ENCODE results near the gene ANGPTL2.

ANGPTL2 gene

GRCh38 chr9:127144670-127145445 lies 22.4 kb upstream of the ANGPTL2 start:
- DNase-seq, result no peak
- H3K36me3 ChIP-seq (ENCODE audit: control insufficient read depth, insufficient read depth, low read length), result no peaks in the 10 kb centered on the region

GRCh38 chr9:127143920-127144465 lies 21.6 kb upstream of the ANGPTL2 start:
- Histone ChIP-seq H3K27ac (ENCODE audit: insufficient read depth, low read length, poor library complexity, severe bottlenecking) (no peak overlapping the region), H3K36me3 (ENCODE audit: control insufficient read depth, insufficient read depth, low read length) (no peaks in the 10 kb centered on the region), H3K4me1 (ENCODE audit: control insufficient read depth, insufficient read depth, low read length, poor library complexity, severe bottlenecking) (no peaks in the 10 kb centered on the region), H3K4me3 (ENCODE audit: insufficient read depth, low read depth, low read length, poor library complexity, severe bottlenecking) (no peak overlapping the region), H3K27me3 (replicated peaks; ENCODE audit: control insufficient read depth, insufficient read depth, low read length, poor library complexity, severe bottlenecking) (no peaks in the 10 kb centered on the region), H3K9me3 (ENCODE audit: control insufficient read depth, low read length) (no peaks in the 10 kb centered on the region)
- DNase-seq, result no peak

More at GRCh38 chr9:127144670-127145445, 22.4 kb upstream of the ANGPTL2 start:
- Histone ChIP-seq H3K4me1 (ENCODE audit: control insufficient read depth, insufficient read depth, low read length, poor library complexity, severe bottlenecking) (no peaks in the 10 kb centered on the region), H3K9me3 (ENCODE audit: control insufficient read depth, low read length) (no peaks in the 10 kb centered on the region), H3K27me3 (replicated peaks; ENCODE audit: control insufficient read depth, insufficient read depth, low read length, poor library complexity, severe bottlenecking) (no peaks in the 10 kb centered on the region), H3K27ac (ENCODE audit: insufficient read depth, low read length, poor library complexity, severe bottlenecking) (no peak overlapping the region), H3K4me3 (ENCODE audit: insufficient read depth, low read depth, low read length, poor library complexity, severe bottlenecking) (no peak overlapping the region)

GRCh38 chr9:127142931-127143464 lies 20.6 kb upstream of the ANGPTL2 start:
- no peaks in the 10 kb centered on the region for H3K9me3 ChIP-seq (ENCODE audit: control insufficient read depth, low read length)

GRCh38 chr9:127142291-127142690 lies 19.9 kb upstream of the ANGPTL2 start:
- no peak overlapping the region for H3K27ac ChIP-seq (ENCODE audit: insufficient read depth, low read length, poor library complexity, severe bottlenecking)
- H3K4me1 ChIP-seq (ENCODE audit: control insufficient read depth, insufficient read depth, low read length, poor library complexity, severe bottlenecking), result no peaks in the 10 kb centered on the region
- no peak overlapping the region for H3K4me3 ChIP-seq (ENCODE audit: insufficient read depth, low read depth, low read length, poor library complexity, severe bottlenecking)
- no peaks in the 10 kb centered on the region for H3K36me3 ChIP-seq (ENCODE audit: control insufficient read depth, insufficient read depth, low read length)
- no peaks in the 10 kb centered on the region for H3K9me3 ChIP-seq (ENCODE audit: control insufficient read depth, low read length)
- no peak for DNase-seq
- H3K27me3 ChIP-seq (replicated peaks; ENCODE audit: control insufficient read depth, insufficient read depth, low read length, poor library complexity, severe bottlenecking), result no peaks in the 10 kb centered on the region

More at GRCh38 chr9:127142931-127143464, 20.6 kb upstream of the ANGPTL2 start:
- H3K36me3 ChIP-seq (ENCODE audit: control insufficient read depth, insufficient read depth, low read length), result no peaks in the 10 kb centered on the region
- H3K27ac ChIP-seq (ENCODE audit: insufficient read depth, low read length, poor library complexity, severe bottlenecking), result no peak overlapping the region
- DNase-seq, result no peak
- H3K27me3 ChIP-seq (replicated peaks; ENCODE audit: control insufficient read depth, insufficient read depth, low read length, poor library complexity, severe bottlenecking), result no peaks in the 10 kb centered on the region
- no peak overlapping the region for H3K4me3 ChIP-seq (ENCODE audit: insufficient read depth, low read depth, low read length, poor library complexity, severe bottlenecking)
- H3K4me1 ChIP-seq (ENCODE audit: control insufficient read depth, insufficient read depth, low read length, poor library complexity, severe bottlenecking), result no peaks in the 10 kb centered on the region

- H3K4me1 ChIP-seq (ENCODE audit: control insufficient read depth, insufficient read depth, low read length, poor library complexity, severe bottlenecking), result no peaks in the 10 kb centered on the region
- H3K36me3 ChIP-seq (ENCODE audit: control insufficient read depth, insufficient read depth, low read length), result no peaks in the 10 kb centered on the region
- no peak overlapping the region for H3K4me3 ChIP-seq (ENCODE audit: insufficient read depth, low read depth, low read length, poor library complexity, severe bottlenecking)
- no peak for DNase-seq
- H3K27ac ChIP-seq (ENCODE audit: insufficient read depth, low read length, poor library complexity, severe bottlenecking), result no peak overlapping the region
- H3K9me3 ChIP-seq (ENCODE audit: control insufficient read depth, low read length), result no peaks in the 10 kb centered on the region
- H3K27me3 ChIP-seq (replicated peaks; ENCODE audit: control insufficient read depth, insufficient read depth, low read length, poor library complexity, severe bottlenecking), result no peaks in the 10 kb centered on the region
Measured at GRCh38 chr9:127140842-127141675, 18.6 kb upstream of the ANGPTL2 start.

GRCh38 chr9:127140181-127140580 lies 17.7 kb upstream of the ANGPTL2 start:
- Histone ChIP-seq H3K4me3 (ENCODE audit: insufficient read depth, low read depth, low read length, poor library complexity, severe bottlenecking) (no peak overlapping the region), H3K36me3 (ENCODE audit: control insufficient read depth, insufficient read depth, low read length) (no peaks in the 10 kb centered on the region), H3K9me3 (ENCODE audit: control insufficient read depth, low read length) (no peaks in the 10 kb centered on the region), H3K27me3 (replicated peaks; ENCODE audit: control insufficient read depth, insufficient read depth, low read length, poor library complexity, severe bottlenecking) (no peaks in the 10 kb centered on the region), H3K4me1 (ENCODE audit: control insufficient read depth, insufficient read depth, low read length, poor library complexity, severe bottlenecking) (no peaks in the 10 kb centered on the region), H3K27ac (ENCODE audit: insufficient read depth, low read length, poor library complexity, severe bottlenecking) (no peak overlapping the region)
- no peak for DNase-seq

GRCh38 chr9:127139775-127140174 lies 17.3 kb upstream of the ANGPTL2 start:
- Histone ChIP-seq H3K27me3 (replicated peaks; ENCODE audit: control insufficient read depth, insufficient read depth, low read length, poor library complexity, severe bottlenecking) (no peaks in the 10 kb centered on the region), H3K4me3 (ENCODE audit: insufficient read depth, low read depth, low read length, poor library complexity, severe bottlenecking) (no peak overlapping the region), H3K27ac (ENCODE audit: insufficient read depth, low read length, poor library complexity, severe bottlenecking) (no peak overlapping the region), H3K36me3 (ENCODE audit: control insufficient read depth, insufficient read depth, low read length) (no peaks in the 10 kb centered on the region), H3K9me3 (ENCODE audit: control insufficient read depth, low read length) (no peaks in the 10 kb centered on the region), H3K4me1 (ENCODE audit: control insufficient read depth, insufficient read depth, low read length, poor library complexity, severe bottlenecking) (no peaks in the 10 kb centered on the region)
- no peak for DNase-seq

GRCh38 chr9:127139071-127139731 lies 16.8 kb upstream of the ANGPTL2 start:
- H3K4me1 ChIP-seq (ENCODE audit: control insufficient read depth, insufficient read depth, low read length, poor library complexity, severe bottlenecking), result no peaks in the 10 kb centered on the region
- no peak overlapping the region for H3K4me3 ChIP-seq (ENCODE audit: insufficient read depth, low read depth, low read length, poor library complexity, severe bottlenecking)
- no peak overlapping the region for H3K27ac ChIP-seq (ENCODE audit: insufficient read depth, low read length, poor library complexity, severe bottlenecking)
- no peaks in the 10 kb centered on the region for H3K36me3 ChIP-seq (ENCODE audit: control insufficient read depth, insufficient read depth, low read length)
- H3K27me3 ChIP-seq (replicated peaks; ENCODE audit: control insufficient read depth, insufficient read depth, low read length, poor library complexity, severe bottlenecking), result no peaks in the 10 kb centered on the region
- no peak for DNase-seq
- H3K9me3 ChIP-seq (ENCODE audit: control insufficient read depth, low read length), result no peaks in the 10 kb centered on the region

GRCh38 chr9:127138444-127138843 lies 16.0 kb upstream of the ANGPTL2 start:
- Histone ChIP-seq H3K36me3 (ENCODE audit: control insufficient read depth, insufficient read depth, low read length) (no peaks in the 10 kb centered on the region), H3K27me3 (replicated peaks; ENCODE audit: control insufficient read depth, insufficient read depth, low read length, poor library complexity, severe bottlenecking) (no peaks in the 10 kb centered on the region), H3K27ac (ENCODE audit: insufficient read depth, low read length, poor library complexity, severe bottlenecking) (no peak overlapping the region), H3K4me1 (ENCODE audit: control insufficient read depth, insufficient read depth, low read length, poor library complexity, severe bottlenecking) (no peaks in the 10 kb centered on the region), H3K9me3 (ENCODE audit: control insufficient read depth, low read length) (no peaks in the 10 kb centered on the region), H3K4me3 (ENCODE audit: insufficient read depth, low read depth, low read length, poor library complexity, severe bottlenecking) (no peak overlapping the region)
- DNase-seq, result no peak

Measured in effector memory CD4-positive, alpha-beta T cell (primary cell).